Lung (tissue), 12 donors: ENCODE measurements around the gene COLEC12. TPM values are rescaled to one million over a fixed set of nuclear protein-coding genes. Genes with fewer than 3 reads are reported as not detected.

Experiments
- ATAC-seq: fragments of 200-7000 bp; cut with Tn5 transposase; one replicate; pipeline ENCODE4 v1.9.1; 2020; ENCODE audit warnings: moderate number of reproducible peaks; ENCODE audit not compliant: insufficient read depth, low FRiP score
- DNase-seq, 3 donors: peaks; one replicate each; pipeline ENCODE4 v3.0.0-alpha.2; 2013 to 2017
- H3K27ac ChIP-seq, 2 donors: one replicate each; pipeline ENCODE4 v1.5.1; 2013; ENCODE audit warnings: mild to moderate bottlenecking in 2 of 2, moderate library complexity in 2 of 2, control low read depth in 1 of 2, inconsistent platforms in 1 of 2, low read depth in 1 of 2, low read length in 1 of 2
- H3K27me3 ChIP-seq, 3 donors: one replicate each; pipeline ENCODE4 v1.5.1; 2013; ENCODE audit warnings: low read length in 2 of 3; ENCODE audit not compliant: control insufficient read depth in 3 of 3, insufficient read depth in 3 of 3
- H3K36me3 ChIP-seq, 4 donors: one replicate each; pipeline ENCODE4 v1.5.1; 2013; ENCODE audit warnings: low read length in 4 of 4, mild to moderate bottlenecking in 1 of 4, moderate library complexity in 1 of 4; ENCODE audit not compliant: control insufficient read depth in 4 of 4, insufficient read depth in 4 of 4
- H3K4me1 ChIP-seq, 5 donors: one replicate each; pipeline ENCODE4 v1.5.1; 2013; ENCODE audit warnings: low read length in 5 of 5, mild to moderate bottlenecking in 2 of 5, moderate library complexity in 1 of 5; ENCODE audit not compliant: control insufficient read depth in 5 of 5, insufficient read depth in 5 of 5
- H3K4me3 ChIP-seq: one replicate; pipeline ENCODE4 v1.5.1; 2013; ENCODE audit warnings: mild to moderate bottlenecking, control low read depth, moderate library complexity
- H3K9ac ChIP-seq, 2 donors: one replicate each; pipeline ENCODE4 v1.5.1; 2013; ENCODE audit warnings: low read length in 2 of 2, control low read depth in 1 of 2; ENCODE audit not compliant: insufficient read depth in 1 of 2
- H3K9me3 ChIP-seq, 4 donors: one replicate each; pipeline ENCODE4 v1.5.1; 2013; ENCODE audit warnings: low read length in 3 of 4, mild to moderate bottlenecking in 1 of 4, moderate library complexity in 1 of 4; ENCODE audit not compliant: control insufficient read depth in 4 of 4, insufficient read depth in 3 of 4
- CTCF ChIP-seq: IDR thresholded peaks from 2 replicates; pipeline ENCODE4 v1.5.1; 2012; ENCODE audit warnings: mild to moderate bottlenecking; ENCODE audit errors: control extremely low read depth, extremely low read depth
- WGBS, 2 donors: extraction: QIAGEN DNeasy Blood & Tissue Kit; methylation state at CpG; one replicate each; pipeline ENCODE4 v1.1.7; 2013; 5-methylcytosine and 5-hydroxymethylcytosine counted together
- polyA plus RNA-seq, 2 donors: library from polyadenylated mRNA; stranded (reverse); fragments of 200-250 nt; gene quantifications; one replicate each; pipeline ENCODE4 v1.2.1, GENCODE V29; 2013
- total RNA-seq, 2 donors: library from RNA; depleted of rRNA in 1 of 2; stranded (reverse); fragments of >200 nt in 1 of 2; gene quantifications; one replicate each; pipeline ENCODE4 v1.2.1, GENCODE V29; 2014 to 2021
- donor health status: control.
- donor health status: control.
- donor health status: Bipolar disorder and iron deficiency.
- donor health status: healthy.
- donor health status: DM: yes; HTN: yes; CAD: no.

Gene COLEC12
- total and polyA plus RNA-seq, 4 donors: 10.3 to 108 (median 28.1) TPM

GRCh38 chr18:533995-534601 is 33.6 kb upstream of the COLEC12 start:
- ATAC-seq: peak; percentile 62
- WGBS, 2 donors: 65 to 92% methylated on average over 6 of the region's 6 CpGs
- Histone ChIP-seq H3K27ac (peak overlapping the region in 1 of 2 donors; percentile 38), H3K4me3 (no peak overlapping the region), H3K9me3 (no peaks in the 10 kb centered on the region), H3K4me1 (no peaks in the 10 kb centered on the region), H3K36me3 (no peaks in the 10 kb centered on the region), H3K9ac (no peak overlapping the region), H3K27me3 (no peaks in the 10 kb centered on the region)
- DNase-seq: no peak
- TF ChIP-seq CTCF: no peak

- no peak overlapping the region for H3K9ac ChIP-seq
- no peaks in the 10 kb centered on the region for H3K27me3 ChIP-seq
- no peak overlapping the region for H3K4me3 ChIP-seq
- ATAC-seq: no peak
- no peak for TF ChIP-seq CTCF
- no peak for DNase-seq
- peaks cover 0 to under 1% (median 0%) of the 10 kb centered on the region in 5 donors for H3K4me1 ChIP-seq
- H3K27ac ChIP-seq: no peak overlapping the region
- no peaks in the 10 kb centered on the region for H3K9me3 ChIP-seq
- no peaks in the 10 kb centered on the region for H3K36me3 ChIP-seq
These were observed 32.1 kb upstream of the COLEC12 start for GRCh38 chr18:532632-533031.

- Histone ChIP-seq H3K4me3 (no peak overlapping the region), H3K9ac (no peak overlapping the region), H3K9me3 (no peaks in the 10 kb centered on the region), H3K36me3 (no peaks in the 10 kb centered on the region), H3K4me1 (peaks cover 0 to 6% (median 0%) of the 10 kb centered on the region in 5 donors), H3K27ac (no peak overlapping the region), H3K27me3 (no peaks in the 10 kb centered on the region)
- no peak for DNase-seq
- no peak for ATAC-seq
- TF ChIP-seq CTCF: no peak
- 79 to 87% methylated on average over 4 of the region's 4 CpGs for WGBS, 2 donors
These were observed 31.5 kb upstream of the COLEC12 start for GRCh38 chr18:532018-532417.

GRCh38 chr18:527146-527545 is 26.6 kb upstream of the COLEC12 start:
- ATAC-seq: no peak
- Histone ChIP-seq H3K9ac (no peak overlapping the region), H3K9me3 (no peaks in the 10 kb centered on the region), H3K4me1 (peaks cover 0 to 23% (median 11%) of the 10 kb centered on the region in 5 donors), H3K27ac (no peak overlapping the region), H3K4me3 (no peak overlapping the region), H3K36me3 (no peaks in the 10 kb centered on the region), H3K27me3 (no peaks in the 10 kb centered on the region)
- no peak for TF ChIP-seq CTCF
- peak in 2 of 3 donors; percentile 34 to 63 for DNase-seq
- 15 to 38% methylated on average over 1 of the region's 1 CpG for WGBS, 2 donors
